Prostate gland (tissue), 2 donors: ENCODE results near the gene TMEM132D. TPM values are rescaled to one million over a fixed set of nuclear protein-coding genes. Genes with fewer than 3 reads are reported as not detected.

Experiments
- DNase-seq: peaks from one replicate; pipeline ENCODE4 v3.0.0-alpha.2; 2019; ENCODE audit warnings: low spot score
- H3K27ac ChIP-seq, 2 donors: fragments of 200-600 bp; sonication (generic); 2 replicates each; pipeline ENCODE4 v1.5.1; 2017 to 2019
- H3K27me3 ChIP-seq: fragments of 200-600 bp; sonication (generic); replicated peaks from 2 replicates; pipeline ENCODE4 v1.5.1; 2019; ENCODE audit not compliant: insufficient read depth
- H3K36me3 ChIP-seq, 2 donors: fragments of 200-600 bp; sonication (generic); 1 replicate in 1 of 2; 2 replicates in 1 of 2; pipeline versions ENCODE4 v1.5.1 to v1.8.1; 2017 to 2019
- H3K4me1 ChIP-seq: fragments of 200-600 bp; sonication (generic); replicated peaks from 2 replicates; pipeline ENCODE4 v1.5.1; 2019
- H3K4me3 ChIP-seq, 2 donors: fragments of 200-600 bp; sonication (generic); 2 replicates each; pipeline ENCODE4 v1.5.1; 2017 to 2019
- H3K9me3 ChIP-seq: fragments of 200-600 bp; sonication (generic); 2 replicates; pipeline ENCODE4 v1.5.1; 2017
- POLR2A ChIP-seq: fragments of 450-650 bp; IDR thresholded peaks from one replicate; pipeline ENCODE4 v1.6.1; 2016; ENCODE audit warnings: antibody characterized with exemption, mild to moderate bottlenecking
- POLR2AphosphoS5 ChIP-seq: sonication (generic); formaldehyde crosslinking; IDR thresholded peaks from one replicate; pipeline ENCODE4 v1.6.1; 2017; ENCODE audit warnings: antibody characterized with exemption
- WGBS: methylation state at CpG from one replicate; pipeline ENCODE4 v1.1.5; 2018; 5-methylcytosine and 5-hydroxymethylcytosine counted together
- intact Hi-C: fragments of 100-400 bp; cut with DNase I; formaldehyde crosslinking; loops from one replicate; pipeline ENCODE4 v1.14.2; 2022
- total RNA-seq, 2 donors: library from RNA; depleted of rRNA; stranded (reverse); fragments of >200 nt; gene quantifications; one replicate each; pipeline ENCODE4 v1.1.0, GENCODE V29; 2016
- TF ChIP-seq, protein P1 (sequence below), 4 experiments: fragments of 200-600 bp in 2 of 4; fragments of 450-650 bp in 2 of 4; sonication (generic) in 2 of 4; IDR thresholded peaks; 1 replicate in 3 of 4; 2 replicates in 1 of 4; pipeline ENCODE4 v1.5.1; 2016 to 2019; ENCODE audit warnings: antibody characterized with exemption in 4 of 4, mild to moderate bottlenecking in 2 of 4, moderate library complexity in 2 of 4

TMEM132D gene
- total RNA-seq, 2 donors from 2014 or later = 0.57 to 1.3 TPM

DNA sequence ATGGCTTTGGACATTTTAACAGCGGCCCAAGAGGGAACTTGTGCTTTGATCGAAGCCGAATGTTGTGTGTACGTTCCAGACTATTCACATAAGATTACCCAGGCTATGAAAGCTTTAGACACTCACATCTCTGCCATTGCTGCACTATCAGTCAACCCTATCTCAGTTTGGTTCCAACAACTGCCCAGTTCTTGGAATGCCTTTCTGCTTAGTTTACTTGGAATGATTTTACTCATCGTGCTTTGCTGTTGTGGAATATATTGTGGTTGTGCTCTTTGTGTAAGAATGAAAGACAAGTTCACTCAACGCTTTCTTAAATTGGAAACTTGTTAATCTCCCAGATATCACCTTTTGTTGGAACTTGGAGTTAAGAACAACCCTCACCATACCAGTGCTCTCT, 552.3 kb downstream of the TMEM132D start:
- no peaks in the 10 kb centered on the region for H3K36me3 ChIP-seq
- H3K4me1 ChIP-seq = no peaks in the 10 kb centered on the region
- H3K27me3 ChIP-seq = no peaks in the 10 kb centered on the region
- TF ChIP-seq POLR2A (no peak), POLR2AphosphoS5 (no peak)
- TF ChIP-seq, protein P1, sequence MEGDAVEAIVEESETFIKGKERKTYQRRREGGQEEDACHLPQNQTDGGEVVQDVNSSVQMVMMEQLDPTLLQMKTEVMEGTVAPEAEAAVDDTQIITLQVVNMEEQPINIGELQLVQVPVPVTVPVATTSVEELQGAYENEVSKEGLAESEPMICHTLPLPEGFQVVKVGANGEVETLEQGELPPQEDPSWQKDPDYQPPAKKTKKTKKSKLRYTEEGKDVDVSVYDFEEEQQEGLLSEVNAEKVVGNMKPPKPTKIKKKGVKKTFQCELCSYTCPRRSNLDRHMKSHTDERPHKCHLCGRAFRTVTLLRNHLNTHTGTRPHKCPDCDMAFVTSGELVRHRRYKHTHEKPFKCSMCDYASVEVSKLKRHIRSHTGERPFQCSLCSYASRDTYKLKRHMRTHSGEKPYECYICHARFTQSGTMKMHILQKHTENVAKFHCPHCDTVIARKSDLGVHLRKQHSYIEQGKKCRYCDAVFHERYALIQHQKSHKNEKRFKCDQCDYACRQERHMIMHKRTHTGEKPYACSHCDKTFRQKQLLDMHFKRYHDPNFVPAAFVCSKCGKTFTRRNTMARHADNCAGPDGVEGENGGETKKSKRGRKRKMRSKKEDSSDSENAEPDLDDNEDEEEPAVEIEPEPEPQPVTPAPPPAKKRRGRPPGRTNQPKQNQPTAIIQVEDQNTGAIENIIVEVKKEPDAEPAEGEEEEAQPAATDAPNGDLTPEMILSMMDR (IDR thresholded peaks at IDR 0.05) = no peak
- H3K27ac ChIP-seq = no peak overlapping the region
- 91% methylated on average over 6 of the region's 6 CpGs for WGBS
- H3K9me3 ChIP-seq = no peaks in the 10 kb centered on the region
- intact Hi-C loops = no loop called here
- no peak for DNase-seq
- no peak overlapping the region for H3K4me3 ChIP-seq

DNA sequence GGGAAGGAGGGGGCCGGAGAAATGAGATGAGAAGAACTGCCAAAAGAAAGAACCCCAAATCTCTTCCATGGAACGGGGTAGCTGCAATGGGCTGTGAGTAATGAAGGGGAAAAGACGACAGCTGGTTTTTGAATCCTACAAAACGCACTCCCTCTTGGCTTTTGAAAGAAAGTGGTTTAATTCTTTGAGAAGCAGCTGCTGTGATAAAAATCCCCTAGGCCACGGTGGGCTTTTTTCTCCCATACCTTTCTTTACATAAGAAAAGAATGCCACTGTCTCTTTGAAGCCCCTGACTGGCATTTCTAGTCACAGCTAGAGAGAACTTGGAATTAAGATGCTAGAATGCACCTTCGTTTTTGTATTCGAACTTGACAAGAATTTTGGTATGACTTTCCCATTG, 564.5 kb downstream of the TMEM132D start:
- no peaks in the 10 kb centered on the region for H3K9me3 ChIP-seq
- no peak overlapping the region for H3K27ac ChIP-seq
- H3K36me3 ChIP-seq = no peaks in the 10 kb centered on the region
- WGBS = 49% methylated on average over 7 of the region's 7 CpGs
- H3K4me1 ChIP-seq = no peaks in the 10 kb centered on the region
- TF ChIP-seq POLR2AphosphoS5 = no peak
- no peak for TF ChIP-seq POLR2A
- TF ChIP-seq, protein P1 (IDR thresholded peaks at IDR 0.05) = no peak
- no peak for DNase-seq
- intact Hi-C loops = no loop called here
- H3K4me3 ChIP-seq = no peak overlapping the region
- no peaks in the 10 kb centered on the region for H3K27me3 ChIP-seq

DNA sequence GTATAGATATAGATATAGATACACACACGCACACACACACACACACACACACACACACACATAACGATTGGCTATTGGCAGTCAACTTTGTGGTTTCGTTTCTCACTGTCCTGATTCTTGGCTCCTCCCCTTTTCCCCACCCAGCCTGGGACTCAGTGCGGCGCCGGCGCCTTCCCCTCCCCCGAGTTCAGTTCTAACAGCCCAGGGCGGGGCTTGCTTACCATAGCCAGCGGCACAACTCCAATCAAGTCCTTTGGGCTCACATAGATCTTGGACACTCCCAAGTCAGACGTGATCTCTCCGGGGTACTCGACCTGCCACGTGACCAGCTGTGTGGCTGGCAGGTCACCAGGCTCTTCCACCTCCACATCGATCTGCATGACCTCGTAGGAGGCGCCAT, 566.4 kb downstream of the TMEM132D start:
- H3K27me3 ChIP-seq = no peaks in the 10 kb centered on the region
- no peak overlapping the region for H3K27ac ChIP-seq
- no peaks in the 10 kb centered on the region for H3K4me1 ChIP-seq
- no peak for DNase-seq
- no peaks in the 10 kb centered on the region for H3K9me3 ChIP-seq
- H3K4me3 ChIP-seq = no peak overlapping the region
- TF ChIP-seq POLR2A (no peak), POLR2AphosphoS5 (no peak)
- TF ChIP-seq, protein P1 (IDR thresholded peaks at IDR 0.05) = no peak
- no peaks in the 10 kb centered on the region for H3K36me3 ChIP-seq
- intact Hi-C loops = no loop called here
- WGBS = 93% methylated on average over 17 of the region's 17 CpGs

DNA sequence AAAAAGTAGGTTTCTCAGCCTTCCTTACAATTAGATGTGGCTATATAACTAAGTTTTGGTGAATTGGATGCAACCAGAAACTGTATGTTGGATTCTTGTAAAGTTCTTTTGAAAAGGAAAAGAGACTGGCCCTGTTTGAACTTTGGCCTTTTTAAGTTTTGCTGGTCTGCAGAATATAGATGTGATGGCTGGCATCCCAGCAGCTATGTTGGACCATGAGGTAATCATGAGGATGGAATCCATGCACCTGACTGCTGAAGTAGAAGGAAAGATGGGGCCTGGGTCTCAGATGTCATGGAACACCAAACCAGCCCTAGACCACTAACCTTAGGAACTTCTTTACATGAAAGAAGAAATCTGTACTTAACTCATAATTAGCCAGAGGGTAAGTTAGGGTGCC, 568.1 kb downstream of the TMEM132D start:
- H3K36me3 ChIP-seq = no peaks in the 10 kb centered on the region
- H3K27me3 ChIP-seq = no peaks in the 10 kb centered on the region
- H3K4me1 ChIP-seq = no peaks in the 10 kb centered on the region
- TF ChIP-seq, protein P1 (IDR thresholded peaks at IDR 0.05) = no peak
- TF ChIP-seq POLR2AphosphoS5 = no peak
- no peak for TF ChIP-seq POLR2A
- no peak overlapping the region for H3K4me3 ChIP-seq
- no peaks in the 10 kb centered on the region for H3K9me3 ChIP-seq
- intact Hi-C loops = no loop called here
- no peak overlapping the region for H3K27ac ChIP-seq
- DNase-seq = no peak

DNA sequence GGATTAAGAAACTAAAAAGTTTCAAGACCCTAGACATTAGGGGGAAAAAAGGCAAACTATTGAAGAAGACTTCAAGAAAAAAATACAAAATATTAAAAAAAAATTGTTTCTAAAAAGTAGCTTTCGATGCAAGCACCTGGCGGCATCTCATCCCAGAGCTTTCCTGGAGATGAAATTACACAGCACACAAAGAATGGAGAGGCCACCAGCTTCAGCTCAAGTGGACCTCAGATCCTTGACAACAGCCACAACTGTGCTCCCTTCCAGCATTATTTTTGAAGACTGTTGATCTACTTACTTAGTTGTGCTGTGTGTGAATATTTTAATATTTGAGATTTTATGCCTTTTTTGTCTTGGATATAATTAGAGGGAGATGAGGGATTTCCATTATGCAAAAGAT, 571.5 kb downstream of the TMEM132D start:
- no peaks in the 10 kb centered on the region for H3K27me3 ChIP-seq
- WGBS = 93% methylated on average over 2 of the region's 2 CpGs
- no peaks in the 10 kb centered on the region for H3K36me3 ChIP-seq
- H3K9me3 ChIP-seq = no peaks in the 10 kb centered on the region
- intact Hi-C loops = no loop called here
- no peak overlapping the region for H3K27ac ChIP-seq
- H3K4me1 ChIP-seq = no peaks in the 10 kb centered on the region
- no peak for DNase-seq
- H3K4me3 ChIP-seq = no peak overlapping the region
- TF ChIP-seq, protein P1 (IDR thresholded peaks at IDR 0.05) = no peak
- no peak for TF ChIP-seq POLR2AphosphoS5
- no peak for TF ChIP-seq POLR2A
